ENCODE results near the gene AGAP1.

DNA sequence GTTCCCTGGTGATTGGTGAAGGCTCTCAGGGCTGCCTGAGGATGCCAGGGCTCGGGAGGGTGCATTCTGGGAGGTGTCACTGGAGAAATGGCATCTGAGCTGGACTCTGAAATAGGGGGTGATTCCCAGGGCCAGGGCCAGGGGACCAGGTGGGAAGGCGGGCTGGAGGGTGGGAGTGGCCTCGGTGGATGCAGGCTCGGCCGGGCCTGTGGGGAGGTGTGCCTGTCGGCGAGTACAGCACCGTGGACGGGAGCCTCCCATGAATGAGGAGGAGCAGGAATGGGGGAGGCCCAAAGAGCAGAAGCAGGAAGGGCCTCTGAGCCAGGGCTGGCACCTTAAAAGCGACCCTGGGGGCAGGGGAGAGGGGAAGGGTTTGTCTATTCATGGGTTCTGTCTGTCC, 557.5 kb downstream of the AGAP1 start:
- no peak for TF ChIP-seq TAF1 (IDR thresholded peaks at IDR 0.05; ENCODE audit: borderline replicate concordance, insufficient read depth, low read length)
- TF ChIP-seq, protein P1, sequence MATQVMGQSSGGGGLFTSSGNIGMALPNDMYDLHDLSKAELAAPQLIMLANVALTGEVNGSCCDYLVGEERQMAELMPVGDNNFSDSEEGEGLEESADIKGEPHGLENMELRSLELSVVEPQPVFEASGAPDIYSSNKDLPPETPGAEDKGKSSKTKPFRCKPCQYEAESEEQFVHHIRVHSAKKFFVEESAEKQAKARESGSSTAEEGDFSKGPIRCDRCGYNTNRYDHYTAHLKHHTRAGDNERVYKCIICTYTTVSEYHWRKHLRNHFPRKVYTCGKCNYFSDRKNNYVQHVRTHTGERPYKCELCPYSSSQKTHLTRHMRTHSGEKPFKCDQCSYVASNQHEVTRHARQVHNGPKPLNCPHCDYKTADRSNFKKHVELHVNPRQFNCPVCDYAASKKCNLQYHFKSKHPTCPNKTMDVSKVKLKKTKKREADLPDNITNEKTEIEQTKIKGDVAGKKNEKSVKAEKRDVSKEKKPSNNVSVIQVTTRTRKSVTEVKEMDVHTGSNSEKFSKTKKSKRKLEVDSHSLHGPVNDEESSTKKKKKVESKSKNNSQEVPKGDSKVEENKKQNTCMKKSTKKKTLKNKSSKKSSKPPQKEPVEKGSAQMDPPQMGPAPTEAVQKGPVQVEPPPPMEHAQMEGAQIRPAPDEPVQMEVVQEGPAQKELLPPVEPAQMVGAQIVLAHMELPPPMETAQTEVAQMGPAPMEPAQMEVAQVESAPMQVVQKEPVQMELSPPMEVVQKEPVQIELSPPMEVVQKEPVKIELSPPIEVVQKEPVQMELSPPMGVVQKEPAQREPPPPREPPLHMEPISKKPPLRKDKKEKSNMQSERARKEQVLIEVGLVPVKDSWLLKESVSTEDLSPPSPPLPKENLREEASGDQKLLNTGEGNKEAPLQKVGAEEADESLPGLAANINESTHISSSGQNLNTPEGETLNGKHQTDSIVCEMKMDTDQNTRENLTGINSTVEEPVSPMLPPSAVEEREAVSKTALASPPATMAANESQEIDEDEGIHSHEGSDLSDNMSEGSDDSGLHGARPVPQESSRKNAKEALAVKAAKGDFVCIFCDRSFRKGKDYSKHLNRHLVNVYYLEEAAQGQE (IDR thresholded peaks at IDR 0.05; ENCODE audit: insufficient read depth in 1 of 2, low read depth in 2 of 2, low read length in 2 of 2) = no peak
- no peak for TF ChIP-seq SIN3A (IDR thresholded peaks at IDR 0.05; ENCODE audit: borderline replicate concordance, insufficient read depth, low read length)
- no peak for TF ChIP-seq POLR2AphosphoS5 (IDR thresholded peaks at IDR 0.05; ENCODE audit: low read depth, low read length)
